ENCODE data around the gene RHOU. TPM values are rescaled to one million over a fixed set of nuclear protein-coding genes. Genes with fewer than 3 reads are reported as not detected.

RHOU gene
- polyA plus RNA-seq, 1 experiment = 1.6 TPM

DNA sequence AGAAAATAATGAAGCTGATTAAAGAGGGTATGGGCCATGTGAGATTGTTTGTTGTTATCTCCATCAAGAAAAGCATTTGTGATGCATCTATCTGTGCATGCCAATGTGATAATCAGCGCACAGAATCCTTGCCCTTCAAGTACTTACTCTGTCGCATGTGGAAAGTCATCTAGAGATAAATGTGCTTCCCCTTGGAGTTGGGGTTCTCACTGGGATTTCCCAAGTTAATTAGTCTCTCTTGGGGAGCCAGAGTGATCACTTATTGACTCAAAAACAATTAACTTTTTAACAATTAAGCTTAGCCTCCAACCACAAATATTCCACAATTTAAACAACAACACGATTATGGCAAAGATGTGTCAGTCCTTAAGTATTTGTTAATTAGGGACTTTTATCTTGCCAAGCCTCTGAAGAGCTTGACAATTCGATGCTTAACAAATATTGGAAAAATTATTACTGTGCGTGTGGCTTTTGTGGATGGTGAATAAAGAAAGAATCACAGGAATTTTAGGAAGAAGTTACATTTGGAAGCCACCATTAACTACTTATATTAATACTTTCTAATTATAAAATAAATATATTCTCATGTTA, 17.5 kb downstream of the RHOU start:
- no peak overlapping the region for H3K27ac ChIP-seq (ENCODE audit: low read depth, low read length)
- TF ChIP-seq, protein P1, sequence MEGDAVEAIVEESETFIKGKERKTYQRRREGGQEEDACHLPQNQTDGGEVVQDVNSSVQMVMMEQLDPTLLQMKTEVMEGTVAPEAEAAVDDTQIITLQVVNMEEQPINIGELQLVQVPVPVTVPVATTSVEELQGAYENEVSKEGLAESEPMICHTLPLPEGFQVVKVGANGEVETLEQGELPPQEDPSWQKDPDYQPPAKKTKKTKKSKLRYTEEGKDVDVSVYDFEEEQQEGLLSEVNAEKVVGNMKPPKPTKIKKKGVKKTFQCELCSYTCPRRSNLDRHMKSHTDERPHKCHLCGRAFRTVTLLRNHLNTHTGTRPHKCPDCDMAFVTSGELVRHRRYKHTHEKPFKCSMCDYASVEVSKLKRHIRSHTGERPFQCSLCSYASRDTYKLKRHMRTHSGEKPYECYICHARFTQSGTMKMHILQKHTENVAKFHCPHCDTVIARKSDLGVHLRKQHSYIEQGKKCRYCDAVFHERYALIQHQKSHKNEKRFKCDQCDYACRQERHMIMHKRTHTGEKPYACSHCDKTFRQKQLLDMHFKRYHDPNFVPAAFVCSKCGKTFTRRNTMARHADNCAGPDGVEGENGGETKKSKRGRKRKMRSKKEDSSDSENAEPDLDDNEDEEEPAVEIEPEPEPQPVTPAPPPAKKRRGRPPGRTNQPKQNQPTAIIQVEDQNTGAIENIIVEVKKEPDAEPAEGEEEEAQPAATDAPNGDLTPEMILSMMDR (IDR thresholded peaks at IDR 0.05; ENCODE audit: low read depth, low read length) = no peak
- CTCF ChIA-PET = interaction anchor here (2.3 kb wide), 1 partner anchor 17 kb away, joined by 9 read pairs; the partner anchor contains the start of gene RHOU
- H3K9me3 ChIP-seq (ENCODE audit: control insufficient read depth, insufficient read depth, low read length) = no peaks in the 10 kb centered on the region; the same call in 1 of the 2 replicates
- POLR2A ChIA-PET = no interaction called here
- H3K27me3 ChIP-seq (ENCODE audit: control insufficient read depth, insufficient read depth, low read length) = peaks cover 11% of the 10 kb centered on the region
- DNase-seq (ENCODE audit: low read depth, low spot score) = no peak
- no peak overlapping the region for H3K4me3 ChIP-seq (ENCODE audit: low read depth, low read length)

DNA sequence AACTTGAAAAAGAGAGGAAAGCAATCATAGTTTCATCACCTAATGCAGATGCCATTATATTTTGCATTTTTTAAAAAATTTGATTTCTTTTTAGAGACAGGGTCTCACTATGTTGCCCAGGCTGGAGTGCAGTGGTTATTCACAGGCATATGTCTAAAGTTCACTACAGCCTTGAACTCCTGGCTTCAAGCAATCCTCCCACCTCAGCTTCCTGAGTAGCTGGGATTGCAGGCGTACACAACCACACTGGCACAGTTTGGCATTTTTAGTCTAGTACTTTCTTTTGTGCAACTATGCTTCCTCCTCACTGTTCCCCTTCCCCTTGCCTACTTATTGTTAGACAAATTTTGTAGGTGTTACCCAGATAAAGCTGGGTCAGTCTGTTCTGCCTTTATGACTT, 18.0 kb downstream of the RHOU start:
- CTCF ChIA-PET = interaction anchor here (2.3 kb wide), 1 partner anchor 18 kb away, joined by 9 read pairs; the partner anchor contains the start of gene RHOU
- no peak for DNase-seq (ENCODE audit: low read depth, low spot score)
- peaks cover 13% of the 10 kb centered on the region for H3K27me3 ChIP-seq (ENCODE audit: control insufficient read depth, insufficient read depth, low read length)
- H3K9me3 ChIP-seq (ENCODE audit: control insufficient read depth, insufficient read depth, low read length) = no peaks in the 10 kb centered on the region; the same call in 1 of the 2 replicates
- no peak overlapping the region for H3K27ac ChIP-seq (ENCODE audit: low read depth, low read length)
- POLR2A ChIA-PET = no interaction called here
- H3K4me3 ChIP-seq (ENCODE audit: low read depth, low read length) = no peak overlapping the region
- TF ChIP-seq, protein P1 (IDR thresholded peaks at IDR 0.05; ENCODE audit: low read depth, low read length) = no peak

DNA sequence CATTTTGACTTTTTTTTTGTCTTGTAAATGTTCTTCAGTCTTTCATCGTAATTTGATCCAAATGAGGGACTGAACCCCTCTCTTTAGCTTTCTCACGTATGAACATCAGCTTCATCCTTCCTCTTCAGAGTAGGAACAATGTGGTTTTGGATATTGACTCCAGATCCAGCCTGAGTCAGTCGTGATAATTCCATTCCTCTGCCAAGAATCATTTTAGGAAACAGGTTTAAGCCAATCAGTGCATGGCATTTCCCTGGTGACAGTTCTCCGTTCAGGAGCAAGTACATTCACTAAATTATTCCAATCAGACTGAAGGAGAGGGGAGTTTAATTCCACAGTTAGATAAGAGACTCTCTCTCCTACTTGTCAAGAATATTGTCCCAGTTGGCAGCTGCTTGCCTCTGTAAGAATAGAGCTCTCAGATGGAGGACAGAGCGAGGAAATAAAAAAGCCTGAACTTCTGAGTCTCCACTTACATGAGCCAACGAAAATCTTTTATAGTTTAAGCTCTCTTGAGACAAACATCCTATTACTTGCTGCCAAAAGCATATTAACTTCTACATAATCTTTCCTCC, 18.6 kb downstream of the RHOU start:
- CTCF ChIA-PET = interaction anchor here (2.3 kb wide), 1 partner anchor 18 kb away, joined by 9 read pairs; the partner anchor contains the start of gene RHOU

DNA sequence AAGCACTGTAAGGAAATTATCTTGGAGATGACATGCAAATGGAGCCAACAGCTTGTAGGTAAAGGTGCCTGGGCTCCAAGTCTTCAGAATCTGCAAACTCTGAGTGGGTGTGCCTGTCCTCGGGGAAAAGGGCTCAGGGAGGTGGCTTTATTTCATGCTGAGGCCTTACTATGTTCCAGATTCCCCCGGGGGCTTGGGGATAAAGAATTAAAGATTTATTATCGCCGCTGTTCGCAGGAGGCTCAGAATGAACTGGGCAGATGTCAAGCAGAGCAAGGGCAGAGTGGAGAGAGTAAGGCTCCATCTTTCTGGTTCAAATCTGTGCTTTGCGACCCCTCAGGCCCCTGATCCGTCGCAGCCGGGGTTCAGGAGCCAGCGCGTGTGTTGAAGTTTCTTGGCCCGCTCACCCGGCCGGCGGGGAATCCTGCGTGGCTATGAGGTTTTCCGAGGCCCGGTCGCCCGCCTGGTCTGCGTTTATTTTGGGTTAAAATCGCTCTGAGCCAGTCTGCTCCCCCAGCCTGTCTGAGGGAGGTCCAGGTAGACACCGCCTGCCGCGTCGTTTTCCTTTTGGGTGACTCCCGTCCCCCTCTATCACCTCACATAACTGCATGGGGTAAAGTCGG, 19.5 kb downstream of the RHOU start:
- H3K27me3 ChIP-seq (ENCODE audit: control insufficient read depth, insufficient read depth, low read length) = peaks cover 13% of the 10 kb centered on the region
- H3K27ac ChIP-seq (ENCODE audit: low read depth, low read length) = no peak overlapping the region
- TF ChIP-seq, protein P1 (IDR thresholded peaks at IDR 0.05; ENCODE audit: low read depth, low read length) = no peak
- ChIA-PET POLR2A (no interaction called here), CTCF (no interaction called here)
- DNase-seq (ENCODE audit: low read depth, low spot score) = no peak
- H3K9me3 ChIP-seq (ENCODE audit: control insufficient read depth, insufficient read depth, low read length) = no peaks in the 10 kb centered on the region; the same call in 1 of the 2 replicates
- no peak overlapping the region for H3K4me3 ChIP-seq (ENCODE audit: low read depth, low read length)

More for the DNA sequence above, 18.6 kb downstream of the RHOU start:
- TF ChIP-seq, protein P1 (IDR thresholded peaks at IDR 0.05; ENCODE audit: low read depth, low read length) = no peak
- peaks cover 13% of the 10 kb centered on the region for H3K27me3 ChIP-seq (ENCODE audit: control insufficient read depth, insufficient read depth, low read length)
- DNase-seq (ENCODE audit: low read depth, low spot score) = no peak
- POLR2A ChIA-PET = no interaction called here
- no peaks in the 10 kb centered on the region; the same call in 1 of the 2 replicates for H3K9me3 ChIP-seq (ENCODE audit: control insufficient read depth, insufficient read depth, low read length)
- H3K4me3 ChIP-seq (ENCODE audit: low read depth, low read length) = no peak overlapping the region
- no peak overlapping the region for H3K27ac ChIP-seq (ENCODE audit: low read depth, low read length)

DNA sequence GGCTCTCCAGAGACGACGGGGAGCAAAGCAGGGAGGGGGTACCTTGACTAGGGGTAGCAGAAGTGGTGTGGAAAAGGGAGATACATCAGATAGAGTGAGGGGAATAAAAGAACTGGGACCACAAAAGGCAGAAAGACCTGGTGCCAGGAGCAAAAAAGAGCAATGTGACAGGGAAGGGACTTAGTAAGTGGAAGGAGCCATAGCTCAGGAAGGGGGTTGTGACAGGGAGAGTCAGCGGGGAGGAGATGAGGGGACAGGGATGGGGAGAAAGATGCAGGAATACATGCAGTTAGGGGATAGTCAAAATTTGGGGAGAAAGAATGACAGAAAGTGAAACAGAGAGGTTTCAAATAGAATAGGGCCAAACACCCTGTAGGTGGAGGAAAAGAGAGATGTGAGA, 20.5 kb downstream of the RHOU start:
- ChIA-PET POLR2A (no interaction called here), CTCF (no interaction called here)

More for the DNA sequence above, 20.5 kb downstream of the RHOU start:
- no peak for DNase-seq (ENCODE audit: low read depth, low spot score)
- no peak overlapping the region for H3K4me3 ChIP-seq (ENCODE audit: low read depth, low read length)
- peaks cover 12% of the 10 kb centered on the region for H3K27me3 ChIP-seq (ENCODE audit: control insufficient read depth, insufficient read depth, low read length)
- TF ChIP-seq, protein P1 (IDR thresholded peaks at IDR 0.05; ENCODE audit: low read depth, low read length) = no peak
- H3K27ac ChIP-seq (ENCODE audit: low read depth, low read length) = no peak overlapping the region
- H3K9me3 ChIP-seq (ENCODE audit: control insufficient read depth, insufficient read depth, low read length) = no peaks in the 10 kb centered on the region; the same call in 1 of the 2 replicates

All from AG04450 (cell line).